GM06990 (cell line): ENCODE data around the gene FAT3.

Source experiments
- DNase-seq: peaks from one replicate; pipeline ENCODE4 v3.0.0-alpha.2; 2011; ENCODE audit not compliant: insufficient read length; ENCODE audit errors: extremely low read depth
- H3K27me3 ChIP-seq: replicated peaks from 2 replicates; pipeline ENCODE4 v1.6.0; 2011; ENCODE audit warnings: low read length; ENCODE audit not compliant: control insufficient read depth, insufficient read depth
- H3K36me3 ChIP-seq: 2 replicates; pipeline ENCODE4 v1.5.1; 2011; ENCODE audit warnings: low read length; ENCODE audit not compliant: control insufficient read depth, insufficient read depth
- H3K4me3 ChIP-seq: replicated peaks from 2 replicates; pipeline ENCODE4 v1.5.1; 2011; ENCODE audit warnings: low read depth, mild to moderate bottlenecking, control low read depth, low read length
- TF ChIP-seq, protein P1 (sequence below): IDR thresholded peaks from 2 replicates; pipeline ENCODE4 v1.5.1; 2011; ENCODE audit warnings: low read length, control low read depth, mild to moderate bottlenecking, inconsistent platforms; ENCODE audit not compliant: insufficient read depth, poor library complexity, severe bottlenecking

Gene FAT3

DNA sequence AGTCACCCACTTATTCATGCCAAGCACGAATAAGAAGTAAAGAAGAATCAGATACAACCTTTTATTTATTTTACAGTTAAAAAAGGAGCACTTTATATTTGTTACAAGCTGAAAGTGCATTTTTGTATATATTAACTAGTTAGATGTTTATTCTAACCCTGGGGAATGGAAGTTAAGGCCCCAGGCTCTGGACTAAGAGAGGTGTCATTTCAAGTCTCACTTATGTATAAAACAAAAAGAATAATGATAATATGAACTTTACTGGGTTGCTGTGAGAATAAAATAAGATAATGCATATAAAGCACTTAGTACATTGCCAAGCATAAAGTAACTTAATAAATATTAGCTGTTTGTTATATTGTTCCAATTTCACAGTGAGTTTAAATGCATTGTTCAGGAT is 12.1 kb upstream of the FAT3 start:
- H3K27me3 ChIP-seq, result no peaks in the 10 kb centered on the region
- TF ChIP-seq, protein P1, sequence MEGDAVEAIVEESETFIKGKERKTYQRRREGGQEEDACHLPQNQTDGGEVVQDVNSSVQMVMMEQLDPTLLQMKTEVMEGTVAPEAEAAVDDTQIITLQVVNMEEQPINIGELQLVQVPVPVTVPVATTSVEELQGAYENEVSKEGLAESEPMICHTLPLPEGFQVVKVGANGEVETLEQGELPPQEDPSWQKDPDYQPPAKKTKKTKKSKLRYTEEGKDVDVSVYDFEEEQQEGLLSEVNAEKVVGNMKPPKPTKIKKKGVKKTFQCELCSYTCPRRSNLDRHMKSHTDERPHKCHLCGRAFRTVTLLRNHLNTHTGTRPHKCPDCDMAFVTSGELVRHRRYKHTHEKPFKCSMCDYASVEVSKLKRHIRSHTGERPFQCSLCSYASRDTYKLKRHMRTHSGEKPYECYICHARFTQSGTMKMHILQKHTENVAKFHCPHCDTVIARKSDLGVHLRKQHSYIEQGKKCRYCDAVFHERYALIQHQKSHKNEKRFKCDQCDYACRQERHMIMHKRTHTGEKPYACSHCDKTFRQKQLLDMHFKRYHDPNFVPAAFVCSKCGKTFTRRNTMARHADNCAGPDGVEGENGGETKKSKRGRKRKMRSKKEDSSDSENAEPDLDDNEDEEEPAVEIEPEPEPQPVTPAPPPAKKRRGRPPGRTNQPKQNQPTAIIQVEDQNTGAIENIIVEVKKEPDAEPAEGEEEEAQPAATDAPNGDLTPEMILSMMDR, result no peak
- no peaks in the 10 kb centered on the region for H3K36me3 ChIP-seq
- no peak overlapping the region for H3K4me3 ChIP-seq
- no peak for DNase-seq

DNA sequence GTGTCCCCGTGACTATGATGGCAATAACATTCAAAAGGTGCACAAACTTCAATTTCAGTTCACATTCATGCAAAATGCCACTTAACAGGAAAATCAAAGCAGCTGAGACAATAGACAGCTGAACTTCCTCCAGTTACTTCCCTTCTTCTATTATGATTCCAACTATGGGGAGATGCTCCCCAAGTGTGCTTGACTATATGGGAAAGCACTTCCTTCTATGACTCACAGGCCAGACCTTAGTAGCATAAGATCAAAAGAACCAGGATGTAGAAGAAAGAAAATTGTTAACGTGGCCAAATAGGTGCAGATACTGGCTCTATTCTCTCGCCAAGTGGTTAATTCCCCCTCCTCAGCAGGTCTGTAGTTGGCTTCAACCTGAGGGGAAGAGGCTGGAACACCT is 7.8 kb upstream of the FAT3 start:
- Histone ChIP-seq H3K36me3 (no peaks in the 10 kb centered on the region), H3K4me3 (no peak overlapping the region)
- DNase-seq, result no peak

DNA sequence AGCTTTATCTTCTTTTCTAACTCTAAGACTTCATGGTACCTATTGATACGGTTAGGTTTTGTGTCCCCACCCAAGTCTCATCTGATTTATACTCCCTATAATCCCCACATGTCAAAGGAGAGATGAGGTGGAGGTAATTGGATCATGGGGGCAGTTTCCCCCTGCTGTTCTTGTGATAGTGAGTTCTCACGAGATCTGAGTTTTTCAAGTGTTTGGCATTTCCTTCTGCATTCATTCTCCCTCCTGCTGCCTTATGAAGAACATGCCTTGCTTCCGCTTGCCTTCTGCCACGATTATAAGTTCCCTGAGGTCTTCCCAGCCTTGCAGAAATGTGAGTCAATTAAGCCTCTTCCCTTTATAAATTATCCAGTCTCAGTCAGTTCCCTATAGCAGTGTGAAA is 5.1 kb upstream of the FAT3 start:
- no peaks in the 10 kb centered on the region for H3K36me3 ChIP-seq
- TF ChIP-seq, protein P1, result no peak
- no peak for DNase-seq
- H3K27me3 ChIP-seq, result no peaks in the 10 kb centered on the region; the same call in none of the 2 replicates
- no peak overlapping the region for H3K4me3 ChIP-seq

More for the DNA sequence above, 7.8 kb upstream of the FAT3 start:
- TF ChIP-seq, protein P1, result no peak
- H3K27me3 ChIP-seq, result no peaks in the 10 kb centered on the region

DNA sequence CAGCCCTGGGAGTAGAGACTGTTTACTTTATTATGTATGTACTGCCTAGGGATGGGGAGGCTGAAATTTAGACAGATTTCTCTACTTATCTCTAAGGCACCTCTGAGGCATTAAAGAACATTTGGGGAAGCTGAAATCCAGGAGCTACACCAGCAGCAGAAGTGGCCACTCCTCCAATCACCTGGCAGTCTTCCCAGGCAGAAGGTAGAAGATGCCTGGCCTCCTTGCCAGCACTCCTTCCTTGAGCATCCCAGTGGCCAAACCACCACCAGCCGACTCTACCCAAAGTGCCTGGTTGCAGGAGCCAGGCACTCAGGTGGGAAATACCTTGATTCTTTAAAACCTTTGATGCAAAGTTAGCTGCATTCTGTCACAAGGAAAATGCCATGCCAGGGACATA is 1.9 kb upstream of the FAT3 start:
- DNase-seq, result no peak
- TF ChIP-seq, protein P1, result no peak

DNA sequence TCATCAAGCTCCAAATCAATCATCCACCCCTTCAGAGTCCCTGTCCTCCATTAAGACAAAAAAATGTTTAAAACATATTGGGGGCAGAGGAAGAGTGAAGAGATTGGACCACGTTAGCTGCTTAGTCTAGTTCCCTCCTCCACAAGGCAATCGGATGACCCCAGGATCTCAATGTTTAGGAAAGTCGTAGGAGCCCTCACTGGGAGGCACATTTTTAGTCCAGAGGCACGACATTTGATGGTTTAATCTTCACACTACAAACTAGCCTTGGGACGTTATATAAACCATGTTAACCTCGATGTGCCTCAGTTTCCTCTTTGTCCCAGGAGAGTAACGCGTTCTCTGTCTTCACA is 588 bp upstream of the FAT3 start:
- TF ChIP-seq, protein P1, result no peak
- Histone ChIP-seq H3K36me3 (no peaks in the 10 kb centered on the region), H3K4me3 (no peak overlapping the region), H3K27me3 (no peaks in the 10 kb centered on the region; the same call in none of the 2 replicates)
- DNase-seq, result no peak

More for the DNA sequence above, 1.9 kb upstream of the FAT3 start:
- Histone ChIP-seq H3K27me3 (no peaks in the 10 kb centered on the region; the same call in none of the 2 replicates), H3K4me3 (no peak overlapping the region), H3K36me3 (no peaks in the 10 kb centered on the region)

DNA sequence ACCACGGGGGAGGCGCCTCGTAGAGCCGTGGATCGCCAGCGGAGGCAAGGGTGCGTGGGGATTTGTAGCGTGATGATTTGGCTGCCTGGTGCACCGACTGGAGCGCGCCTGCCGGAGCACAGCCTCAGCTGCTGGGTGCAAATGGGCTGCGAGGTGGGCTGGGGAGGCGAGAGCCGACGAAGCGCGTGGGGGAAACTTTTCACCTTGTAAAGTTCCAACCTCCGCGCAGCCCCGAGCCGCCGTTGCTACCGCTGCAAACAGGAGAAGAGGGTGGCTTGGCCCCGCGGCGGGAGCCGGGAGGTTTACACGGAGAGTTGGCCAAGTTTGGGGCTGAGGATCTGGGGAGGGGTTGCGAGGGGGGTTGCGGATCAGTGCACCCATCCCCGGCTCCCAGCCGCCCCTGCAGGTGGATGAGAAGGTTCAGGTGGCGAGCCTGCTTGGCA is 528 bp downstream of the FAT3 start:
- Histone ChIP-seq H3K27me3 (no peaks in the 10 kb centered on the region; the same call in none of the 2 replicates), H3K4me3 (no peak overlapping the region), H3K36me3 (no peaks in the 10 kb centered on the region)
- no peak for DNase-seq
- TF ChIP-seq, protein P1, result no peak
